ENCODE data around the gene CRYBG1.

DNA sequence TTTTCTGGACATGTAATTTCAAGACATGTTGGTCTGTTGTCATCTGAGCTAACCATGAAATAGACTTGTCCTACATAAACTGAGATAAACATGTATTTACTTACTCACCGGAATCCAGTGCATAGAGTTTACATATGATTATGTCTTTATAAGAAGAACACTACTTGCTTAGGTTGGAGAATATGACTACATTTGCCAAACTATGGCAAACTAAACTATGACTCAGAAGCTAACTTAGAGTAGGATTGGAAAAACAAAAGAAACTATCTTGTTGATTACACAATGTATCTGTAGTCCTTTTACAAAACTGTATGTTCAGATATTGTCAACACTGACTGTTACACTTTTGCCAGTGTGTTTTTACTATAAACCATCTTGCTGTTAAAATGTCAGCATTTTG lies 113.3 kb downstream of the CRYBG1 start:
- TF ChIP-seq, protein P1, sequence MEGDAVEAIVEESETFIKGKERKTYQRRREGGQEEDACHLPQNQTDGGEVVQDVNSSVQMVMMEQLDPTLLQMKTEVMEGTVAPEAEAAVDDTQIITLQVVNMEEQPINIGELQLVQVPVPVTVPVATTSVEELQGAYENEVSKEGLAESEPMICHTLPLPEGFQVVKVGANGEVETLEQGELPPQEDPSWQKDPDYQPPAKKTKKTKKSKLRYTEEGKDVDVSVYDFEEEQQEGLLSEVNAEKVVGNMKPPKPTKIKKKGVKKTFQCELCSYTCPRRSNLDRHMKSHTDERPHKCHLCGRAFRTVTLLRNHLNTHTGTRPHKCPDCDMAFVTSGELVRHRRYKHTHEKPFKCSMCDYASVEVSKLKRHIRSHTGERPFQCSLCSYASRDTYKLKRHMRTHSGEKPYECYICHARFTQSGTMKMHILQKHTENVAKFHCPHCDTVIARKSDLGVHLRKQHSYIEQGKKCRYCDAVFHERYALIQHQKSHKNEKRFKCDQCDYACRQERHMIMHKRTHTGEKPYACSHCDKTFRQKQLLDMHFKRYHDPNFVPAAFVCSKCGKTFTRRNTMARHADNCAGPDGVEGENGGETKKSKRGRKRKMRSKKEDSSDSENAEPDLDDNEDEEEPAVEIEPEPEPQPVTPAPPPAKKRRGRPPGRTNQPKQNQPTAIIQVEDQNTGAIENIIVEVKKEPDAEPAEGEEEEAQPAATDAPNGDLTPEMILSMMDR (IDR thresholded peaks at IDR 0.05) = no peak
- TF ChIP-seq POLR2A (IDR thresholded peaks at IDR 0.05) = no peak
